Cardiac muscle cell (in vitro differentiated cells and primary cell): ENCODE results near the gene ZNF512B. TPM values are rescaled to one million over a fixed set of nuclear protein-coding genes. Genes with fewer than 3 reads are reported as not detected.
"Not testable (repeated sequence)": the region's sequence is repeated elsewhere in the genome, so short reads cannot be mapped to it uniquely, and the experiment has no call there.

Source experiments
- DNase-seq, 2 donors: peaks; one replicate each; pipeline versions ENCODE4 v3.0.0 to v3.0.0-alpha.2; 2010 to 2017; ENCODE audit warnings: low read depth in 1 of 2, low spot score in 1 of 2
- H3K27ac ChIP-seq: fragments of 200-600 bp; sonication (generic); 2 replicates; pipeline ENCODE4 v1.5.1; 2016
- H3K27me3 ChIP-seq: fragments of 200-600 bp; sonication (generic); 2 replicates; pipeline ENCODE4 v1.6.0; 2016; ENCODE audit warnings: control low read depth
- H3K36me3 ChIP-seq: fragments of 200-600 bp; sonication (generic); 2 replicates; pipeline ENCODE4 v1.5.1; 2016; ENCODE audit warnings: control low read depth
- H3K4me1 ChIP-seq: fragments of 200-600 bp; sonication (generic); 2 replicates; pipeline ENCODE4 v1.8.1; 2017; ENCODE audit warnings: low read depth, mild to moderate bottlenecking, mixed run types
- H3K4me3 ChIP-seq: fragments of 200-600 bp; sonication (generic); 2 replicates; pipeline ENCODE4 v1.5.1; 2016; ENCODE audit warnings: mild to moderate bottlenecking
- H3K9me3 ChIP-seq: fragments of 200-600 bp; sonication (generic); 2 replicates; pipeline ENCODE4 v1.5.1; 2017; ENCODE audit warnings: low read depth, mild to moderate bottlenecking, control low read depth
- CTCF ChIP-seq: IDR thresholded peaks from 2 replicates; pipeline ENCODE4 v1.5.1; 2012; ENCODE audit warnings: low read depth, mild to moderate bottlenecking, low read length
- polyA plus RNA-seq: library from polyadenylated mRNA; unstranded; fragments of >200 nt; fragmentation: Nextera tagmentation; extraction: Ambion mirVana; gene quantifications from 2 replicates; pipeline ENCODE4 v1.2.1, GENCODE V29; 2016
- total RNA-seq: library from RNA; depleted of rRNA; stranded (reverse); fragments of >200 nt; gene quantifications from 2 replicates; pipeline ENCODE4 v1.2.3, GENCODE V29; 2016

Gene ZNF512B
- total and polyA plus RNA-seq, 2 experiments from 2014 or later: 13.7 to 45.8 TPM

- TF ChIP-seq CTCF: no peak
- no peak for DNase-seq
- Histone ChIP-seq H3K4me1 (no peaks in the 10 kb centered on the region), H3K36me3 (no peaks in the 10 kb centered on the region), H3K9me3 (no peaks in the 10 kb centered on the region), H3K27ac (no peak overlapping the region), H3K4me3 (no peak overlapping the region), H3K27me3 (no peaks in the 10 kb centered on the region)
Observed at GRCh38 chr20:63974402-63975200, 4.9 kb upstream of the ZNF512B start.

- no peak overlapping the region for H3K27ac ChIP-seq
- peak overlapping the region; percentile 15 for H3K4me3 ChIP-seq
- no peaks in the 10 kb centered on the region for H3K9me3 ChIP-seq
- H3K36me3 ChIP-seq: no peaks in the 10 kb centered on the region
- peak; percentile 87 to 94 for DNase-seq
- H3K27me3 ChIP-seq: no peaks in the 10 kb centered on the region
- H3K4me1 ChIP-seq: peaks cover 2% of the 10 kb centered on the region
- TF ChIP-seq CTCF: peak; percentile 98
Observed at GRCh38 chr20:63973636-63974401, 4.1 kb upstream of the ZNF512B start.

GRCh38 chr20:63973160-63973479, 3.4 kb upstream of the ZNF512B start:
- Histone ChIP-seq H3K36me3 (no peaks in the 10 kb centered on the region), H3K27ac (no peak overlapping the region), H3K4me3 (no peak overlapping the region), H3K9me3 (no peaks in the 10 kb centered on the region), H3K4me1 (peaks cover 6% of the 10 kb centered on the region), H3K27me3 (no peaks in the 10 kb centered on the region)
- TF ChIP-seq CTCF: no peak
- no peak for DNase-seq

- no peak for TF ChIP-seq CTCF
- Histone ChIP-seq H3K27ac (no peak overlapping the region), H3K4me1 (peaks cover 6% of the 10 kb centered on the region), H3K36me3 (no peaks in the 10 kb centered on the region), H3K27me3 (no peaks in the 10 kb centered on the region), H3K4me3 (no peak overlapping the region), H3K9me3 (no peaks in the 10 kb centered on the region)
- DNase-seq: no peak
Observed at GRCh38 chr20:63972312-63973159, 2.8 kb upstream of the ZNF512B start.

GRCh38 chr20:63971960-63972311, 2.2 kb upstream of the ZNF512B start:
- DNase-seq, H3K27me3 ChIP-seq, H3K36me3 ChIP-seq, H3K9me3 ChIP-seq, H3K27ac ChIP-seq, H3K4me3 ChIP-seq, H3K4me1 ChIP-seq: not testable (repeated sequence)
